Measurements from ENCODE around the gene HTRA2.

HTRA2 gene

DNA sequence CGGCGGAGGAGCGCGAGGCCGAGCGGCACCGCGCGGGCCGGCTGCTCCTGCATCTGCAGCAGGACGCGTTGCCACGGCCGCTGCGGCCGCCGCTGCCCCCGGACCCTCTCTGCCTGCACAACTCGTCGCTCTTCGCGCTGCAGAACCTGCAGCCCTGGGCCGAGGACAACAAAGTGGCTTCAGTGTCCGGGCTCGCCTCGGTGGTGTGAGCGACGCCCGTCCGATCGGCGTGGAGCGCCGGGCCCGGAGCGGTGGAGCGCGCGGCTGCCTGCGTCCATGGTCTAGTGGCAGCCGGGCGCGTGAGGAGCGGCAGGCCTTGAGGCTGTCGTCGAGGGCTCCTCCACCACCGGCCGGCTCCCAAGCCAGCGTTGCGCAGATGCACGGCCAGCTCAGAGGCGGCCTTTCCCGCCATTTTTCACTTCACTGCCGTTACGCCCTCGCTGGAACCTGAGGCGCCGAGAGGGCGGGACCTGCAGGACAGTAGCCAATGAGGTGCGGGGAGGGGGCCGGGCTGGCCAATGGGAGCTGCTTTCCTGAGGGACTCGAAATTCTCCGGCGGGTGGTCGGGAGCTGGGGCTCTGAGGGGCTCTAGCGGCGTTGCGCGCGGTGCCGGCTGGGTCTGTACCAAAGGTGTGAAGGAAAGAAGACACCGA is 13.6 kb upstream of the HTRA2 start:
- peak in 2 of 3 experiments; percentile 51 to 70 for DNase-seq (ENCODE audit: low read depth in 3 of 3)

DNA sequence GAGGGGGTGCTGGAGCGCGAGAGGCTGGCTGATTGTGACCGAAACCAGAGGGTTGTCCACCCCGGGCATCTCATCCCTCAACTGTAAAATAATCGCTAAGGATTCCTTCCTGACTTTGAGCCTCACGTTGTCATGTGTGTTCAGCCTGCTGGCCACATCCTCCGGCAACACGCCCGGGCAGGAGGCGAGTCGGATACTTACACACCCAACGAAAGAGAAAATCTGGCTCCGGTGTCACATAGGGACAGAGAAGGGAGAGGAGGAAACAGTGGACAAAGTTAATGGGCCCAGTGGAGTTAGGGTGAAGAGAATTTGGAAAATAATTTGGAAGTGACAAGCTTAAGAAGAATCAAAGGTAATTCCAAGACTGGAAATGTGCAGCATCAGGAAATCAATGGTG is 13.1 kb upstream of the HTRA2 start:
- DNase-seq (ENCODE audit: low read depth in 3 of 3): no peak

DNA sequence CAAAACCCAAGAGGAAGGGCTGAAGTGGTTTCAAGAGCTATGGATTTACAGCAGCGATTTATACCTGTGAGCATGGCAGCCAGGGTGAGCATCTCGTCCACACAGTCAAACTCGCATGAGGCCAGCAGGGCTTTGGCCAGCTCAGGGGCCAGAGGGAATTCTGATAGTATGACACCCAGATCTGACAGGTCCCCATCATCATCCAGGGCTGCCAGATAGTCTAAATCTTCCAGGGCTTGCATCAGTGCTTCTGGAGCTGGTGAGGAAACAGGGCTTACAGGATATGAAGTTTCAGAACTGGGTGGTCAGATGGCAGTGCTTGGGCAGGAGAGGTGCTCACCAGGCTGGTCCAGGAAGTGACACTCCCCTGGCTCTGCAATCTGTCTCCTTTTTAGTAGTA is 7.2 kb upstream of the HTRA2 start:
- no peak for DNase-seq (ENCODE audit: low read depth in 3 of 3)

DNA sequence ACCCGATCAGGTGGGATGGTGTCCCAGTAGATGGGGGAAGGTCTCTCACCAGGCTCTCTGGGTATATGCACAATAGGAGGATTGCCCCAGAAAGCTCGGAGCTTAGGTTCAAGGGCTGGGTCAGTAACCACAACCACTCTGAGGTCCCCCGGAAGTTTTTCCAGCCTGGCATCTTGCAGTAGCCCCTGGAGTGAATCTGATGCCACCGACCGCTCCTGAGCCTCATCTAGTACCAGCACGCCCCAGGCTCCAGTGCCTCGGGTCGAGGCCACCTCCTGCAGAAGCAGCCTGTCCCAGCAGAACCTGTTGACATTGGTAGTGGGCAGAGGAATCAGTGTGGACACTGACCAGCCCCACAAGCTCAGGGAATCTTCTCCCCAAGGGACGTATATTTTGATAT is 5.7 kb upstream of the HTRA2 start:
- DNase-seq (ENCODE audit: low read depth in 3 of 3): no peak

DNA sequence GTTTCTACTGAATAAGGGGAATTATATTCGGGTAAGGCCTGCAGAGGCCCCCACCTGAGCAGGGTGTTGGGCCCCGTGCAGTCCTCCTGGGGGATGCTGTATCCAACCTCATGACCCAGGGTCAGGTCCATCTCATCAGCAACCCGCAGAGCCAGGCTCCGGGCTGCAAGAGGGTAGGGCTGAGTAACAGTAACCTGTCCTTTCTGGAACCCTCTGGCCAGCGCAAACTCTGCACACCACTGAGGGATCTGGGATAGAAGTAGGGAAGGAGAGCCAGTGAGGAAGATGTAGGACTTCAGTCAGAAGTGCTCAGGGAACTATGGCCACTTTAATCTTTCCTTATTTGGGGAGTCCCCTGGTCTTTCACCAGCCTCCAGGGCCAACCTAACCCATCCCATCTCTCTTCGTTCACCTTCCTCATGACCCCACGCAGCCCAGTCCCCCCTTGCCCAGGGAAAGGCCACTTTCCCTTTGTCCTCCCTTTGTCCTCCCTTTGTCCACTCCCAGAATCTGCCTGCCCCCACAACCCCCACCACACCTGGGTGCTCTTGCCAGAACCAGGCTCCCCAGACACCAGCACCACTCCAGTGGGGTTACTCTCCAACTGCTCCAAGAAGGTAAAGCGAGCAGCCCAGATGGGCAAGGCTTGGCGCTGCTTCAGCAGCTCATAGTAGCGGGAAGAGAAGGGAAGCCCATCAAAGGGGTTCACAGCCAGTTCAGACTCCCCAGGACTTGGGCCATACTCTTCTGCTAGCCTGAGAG is 4.6 kb upstream of the HTRA2 start:
- no peak for DNase-seq (ENCODE audit: low read depth in 3 of 3)

DNA sequence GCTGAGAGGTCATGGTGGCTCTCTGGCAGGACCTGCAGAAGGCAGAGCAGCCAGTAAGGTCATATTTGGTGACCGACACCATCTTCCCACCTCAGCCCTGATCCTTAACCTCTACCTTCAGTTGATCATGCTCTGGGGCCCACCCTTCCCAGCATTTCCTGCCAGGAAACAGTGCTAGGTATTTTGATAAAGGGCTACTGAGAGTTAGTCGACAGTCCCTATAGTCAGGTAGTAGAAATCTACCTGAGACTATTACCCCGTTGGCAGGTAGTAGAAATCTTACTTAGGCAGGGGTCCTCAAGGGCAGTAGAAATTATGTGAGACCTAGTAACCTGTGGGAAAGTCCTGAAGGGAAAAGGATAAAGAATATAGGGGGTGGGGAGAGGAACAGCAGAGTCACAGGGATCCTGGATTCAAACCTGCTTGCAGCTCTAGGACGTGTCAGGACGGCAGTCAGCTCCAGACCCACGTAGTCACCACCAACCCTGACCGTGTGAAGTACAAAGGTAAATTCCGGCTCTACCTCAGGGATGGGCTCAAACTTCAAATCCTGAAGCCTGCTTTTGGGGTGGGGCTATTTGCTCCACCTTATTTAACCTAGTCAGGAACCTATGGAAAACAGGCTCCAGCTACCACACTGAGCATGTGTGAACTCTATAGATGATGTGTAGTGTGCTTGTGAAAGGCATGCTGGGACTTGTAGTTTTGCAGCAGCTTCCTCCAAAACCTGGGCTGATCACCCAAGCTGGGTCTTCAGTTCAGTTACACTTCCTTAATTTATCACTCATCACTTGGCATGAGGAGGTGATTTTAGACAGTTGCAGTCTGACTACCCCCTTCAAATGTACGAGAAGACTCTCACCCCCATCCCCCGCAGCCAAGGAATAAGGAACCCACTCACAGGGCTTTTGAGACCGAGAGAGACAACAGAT is 3.8 kb upstream of the HTRA2 start, which contains the start of gene DQX1:
Gene DQX1, minus strand, starts transcription at position 515 of the 932 bp plus-strand sequence. Its CDS starts 502 bp downstream, at position 13.
- DNase-seq (ENCODE audit: low read depth in 3 of 3): no peak

DNA sequence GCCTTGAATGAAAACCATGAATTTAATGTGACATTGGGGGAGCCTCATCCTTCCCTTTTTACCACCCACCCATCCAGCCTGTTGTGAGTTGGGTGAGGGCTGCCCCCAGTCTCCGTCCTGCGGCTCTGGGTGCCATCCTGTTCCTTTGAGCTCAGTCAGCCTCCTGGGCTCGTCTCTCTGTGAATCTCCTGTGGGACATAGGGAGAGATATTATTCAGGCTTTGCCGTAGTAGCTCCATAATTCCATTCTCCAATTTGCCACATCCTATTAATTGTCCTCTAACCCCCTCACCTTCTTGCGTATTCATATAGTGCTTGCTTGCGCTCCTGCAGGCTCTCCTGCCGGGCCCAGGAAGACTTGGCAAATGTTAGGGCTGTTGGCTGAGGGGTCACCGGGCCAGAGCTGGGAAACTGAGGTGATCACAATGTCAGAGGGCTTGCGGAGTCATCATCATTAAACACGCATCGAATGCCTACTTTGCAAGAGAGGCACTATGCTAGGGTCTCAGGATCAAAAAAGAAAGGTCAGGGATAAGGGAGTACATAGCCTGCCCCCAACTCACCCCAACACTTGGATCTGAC is 3.0 kb upstream of the HTRA2 start:
- no peak for DNase-seq (ENCODE audit: low read depth in 3 of 3)

DNA sequence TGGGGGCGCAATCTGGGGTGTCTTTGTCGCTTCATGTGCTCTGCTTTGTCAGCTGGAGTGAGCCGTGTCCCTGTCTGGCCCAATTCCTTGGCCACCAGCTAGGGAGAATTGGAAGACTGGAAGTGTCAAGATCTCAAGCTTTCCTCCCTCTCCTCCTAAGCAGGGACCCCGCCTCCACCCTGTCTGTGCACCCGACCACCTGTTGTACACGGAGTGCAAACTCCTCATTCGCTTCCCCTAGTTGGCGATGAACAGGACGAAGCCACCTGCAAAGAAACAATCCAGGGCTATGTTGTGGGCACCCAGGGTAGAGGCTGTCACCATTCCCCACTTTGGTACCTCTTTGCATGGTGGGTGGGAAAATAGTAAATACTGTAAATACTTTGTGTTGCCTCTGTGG is 2.0 kb upstream of the HTRA2 start:
- DNase-seq (ENCODE audit: low read depth in 3 of 3): no peak

DNA sequence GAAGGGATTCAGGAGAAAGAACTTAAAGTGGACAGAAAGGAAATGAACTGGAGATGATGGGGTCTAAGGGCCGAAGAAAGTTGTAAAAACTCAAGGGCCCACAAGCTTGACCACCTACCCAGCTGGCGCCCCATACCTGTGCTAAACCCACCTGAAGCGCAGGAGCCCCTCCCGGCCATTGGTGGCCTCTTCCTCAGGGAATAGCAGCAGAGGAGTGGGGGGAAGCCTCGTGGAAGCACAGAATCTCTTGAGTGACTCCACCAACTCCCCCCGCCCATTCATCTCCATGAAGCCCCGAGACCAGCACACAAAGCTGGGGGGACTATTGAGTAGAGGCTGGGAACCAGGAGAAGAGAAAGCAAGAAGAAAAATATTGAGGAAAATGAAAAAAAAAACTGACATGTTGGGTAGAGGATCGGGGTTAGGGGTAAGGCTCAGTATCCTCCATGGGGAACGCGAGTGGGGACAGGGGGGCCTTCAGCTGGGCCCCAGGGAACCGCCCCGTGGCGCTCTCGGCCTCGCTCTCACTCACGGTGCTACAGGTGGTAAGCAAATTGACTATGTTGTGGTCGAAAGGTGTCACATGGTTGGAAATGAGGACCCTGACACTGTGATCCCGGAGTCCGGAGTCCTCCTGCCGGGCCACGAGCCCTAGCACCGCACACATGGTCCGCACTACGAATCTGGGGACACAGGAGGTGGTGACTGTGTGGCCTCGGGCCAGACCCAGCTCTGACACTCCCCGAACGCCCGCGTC is 955 bp upstream of the HTRA2 start:
- no peak for DNase-seq (ENCODE audit: low read depth in 3 of 3)

DNA sequence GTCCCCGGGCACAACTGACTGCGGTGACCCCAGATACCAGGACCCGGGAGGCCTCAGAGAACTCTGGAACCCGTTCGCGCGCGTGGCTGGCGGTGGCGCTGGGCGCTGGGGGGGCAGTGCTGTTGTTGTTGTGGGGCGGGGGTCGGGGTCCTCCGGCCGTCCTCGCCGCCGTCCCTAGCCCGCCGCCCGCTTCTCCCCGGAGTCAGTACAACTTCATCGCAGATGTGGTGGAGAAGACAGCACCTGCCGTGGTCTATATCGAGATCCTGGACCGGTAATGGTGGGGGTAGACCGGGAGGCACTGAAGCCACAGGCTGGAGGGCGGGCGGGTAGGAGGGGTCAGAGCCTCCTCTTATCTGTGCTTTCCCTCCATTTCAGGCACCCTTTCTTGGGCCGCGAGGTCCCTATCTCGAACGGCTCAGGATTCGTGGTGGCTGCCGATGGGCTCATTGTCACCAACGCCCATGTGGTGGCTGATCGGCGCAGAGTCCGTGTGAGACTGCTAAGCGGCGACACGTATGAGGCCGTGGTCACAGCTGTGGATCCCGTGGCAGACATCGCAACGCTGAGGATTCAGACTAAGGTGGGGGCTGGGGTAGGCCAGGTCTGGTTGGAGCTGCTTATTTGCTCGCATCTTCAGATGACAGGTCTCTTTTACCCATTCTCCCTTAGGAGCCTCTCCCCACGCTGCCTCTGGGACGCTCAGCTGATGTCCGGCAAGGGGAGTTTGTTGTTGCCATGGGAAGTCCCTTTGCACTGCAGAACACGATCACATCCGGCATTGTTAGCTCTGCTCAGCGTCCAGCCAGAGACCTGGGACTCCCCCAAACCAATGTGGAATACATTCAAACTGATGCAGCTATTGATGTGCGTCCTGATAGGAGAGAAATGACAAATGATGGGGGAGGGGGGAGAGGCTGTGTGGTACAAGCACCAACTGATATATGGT is 780 bp downstream of the HTRA2 start:
- no peak for DNase-seq (ENCODE audit: low read depth in 3 of 3)

DNA sequence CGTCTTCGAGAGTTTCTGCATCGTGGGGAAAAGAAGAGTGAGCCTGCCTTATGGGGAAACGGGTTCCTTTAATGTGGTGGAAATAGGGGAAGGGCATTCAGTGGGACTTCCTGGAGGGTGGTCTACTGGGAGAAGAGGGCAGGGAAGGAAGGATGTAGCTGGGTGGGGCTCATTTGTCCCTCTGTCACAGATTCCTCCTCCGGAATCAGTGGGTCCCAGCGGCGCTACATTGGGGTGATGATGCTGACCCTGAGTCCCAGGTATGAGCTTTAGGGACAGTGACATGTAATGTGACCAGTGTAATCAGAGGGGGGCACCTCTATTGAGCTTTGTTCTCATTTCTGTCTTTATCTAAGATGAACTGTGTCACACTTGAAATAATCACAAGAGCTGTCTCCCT is 1.9 kb downstream of the HTRA2 start:
- DNase-seq (ENCODE audit: low read depth in 3 of 3): no peak

DNA sequence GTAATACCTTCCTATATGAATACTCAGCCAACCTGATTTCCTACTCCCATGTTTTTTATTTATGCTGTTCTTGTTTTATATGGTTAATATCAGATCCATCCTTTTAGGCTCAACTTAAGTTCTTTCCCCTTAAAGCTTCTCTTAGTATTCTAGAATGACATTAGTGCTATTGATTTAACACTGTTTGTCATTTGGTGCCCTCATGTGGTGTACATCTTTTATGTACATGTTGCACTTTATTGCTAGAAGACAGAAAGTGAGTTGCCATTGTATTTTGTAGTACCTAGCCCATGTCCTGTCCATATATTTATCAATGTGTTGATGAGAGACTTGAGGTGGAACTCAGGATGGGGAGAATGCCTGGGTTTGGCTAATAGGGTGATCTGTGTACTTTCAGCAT is 2.5 kb downstream of the HTRA2 start:
- DNase-seq (ENCODE audit: low read depth in 3 of 3): no peak

DNA sequence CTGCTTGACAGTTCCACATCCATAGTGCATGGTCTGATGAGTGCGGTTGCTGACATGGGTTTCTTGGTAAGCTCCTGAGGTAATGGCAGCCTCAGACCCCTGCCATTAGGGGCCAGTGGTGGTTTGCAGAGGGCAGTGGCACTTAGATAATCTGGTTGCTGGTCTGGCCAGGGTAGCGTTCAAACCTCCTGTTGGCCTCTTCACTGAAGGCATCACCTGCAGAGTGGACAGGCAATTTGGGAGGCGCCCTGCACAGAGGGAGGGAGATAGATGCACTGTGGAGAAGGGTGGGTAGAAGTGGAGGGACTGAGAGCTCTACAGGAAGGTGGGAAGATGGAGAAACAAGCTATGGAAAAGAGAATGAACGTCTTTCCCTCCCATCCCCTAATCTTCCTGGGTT is 3.7 kb downstream of the HTRA2 start:
- DNase-seq (ENCODE audit: low read depth in 3 of 3): no peak

DNA sequence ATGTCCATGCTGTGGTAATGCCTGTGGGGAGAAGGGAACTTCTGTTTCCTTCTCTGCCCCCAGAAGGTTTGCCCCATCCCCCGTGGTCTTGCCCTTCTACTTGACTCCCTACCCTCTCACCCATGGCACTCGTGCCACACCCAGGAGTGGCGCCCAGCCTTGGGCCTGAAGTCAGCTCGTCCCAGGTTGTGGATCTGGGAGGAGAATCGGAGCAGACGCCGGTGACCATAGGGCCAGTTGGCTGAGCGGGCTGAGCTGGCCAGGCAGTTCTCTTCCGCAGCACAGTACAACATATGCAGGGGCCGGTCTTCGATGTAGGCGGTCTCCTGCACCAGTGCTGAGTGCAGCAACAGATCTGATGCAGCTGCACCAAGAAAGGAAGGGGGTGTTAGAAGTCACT is 4.7 kb downstream of the HTRA2 start:
- no peak for DNase-seq (ENCODE audit: low read depth in 3 of 3)

DNA sequence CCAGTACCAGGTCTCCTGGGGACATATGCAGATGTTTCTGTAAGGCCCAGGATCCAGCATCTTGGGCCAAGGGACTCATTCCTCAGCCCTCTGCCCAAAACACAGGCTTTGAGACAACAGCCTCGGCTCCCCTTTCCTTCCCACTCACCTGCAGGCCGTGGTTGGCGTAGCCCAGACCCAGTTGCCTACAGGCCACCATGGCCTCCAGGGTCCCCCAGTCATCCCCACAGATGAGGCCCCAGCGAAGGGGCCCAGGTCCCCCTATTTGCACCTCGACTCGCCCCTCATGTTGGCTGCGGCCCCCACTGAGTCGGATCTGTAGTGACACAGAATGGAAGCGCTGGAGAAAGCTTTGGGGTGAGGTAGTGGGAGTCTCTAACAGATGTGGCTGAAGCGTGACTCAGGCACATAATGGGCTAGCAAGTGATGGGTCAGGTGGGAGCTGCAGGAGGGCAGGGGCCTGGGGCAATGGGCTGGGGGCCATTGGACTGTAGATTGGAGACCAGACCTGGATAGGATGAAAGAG is 5.8 kb downstream of the HTRA2 start:
- no peak for DNase-seq (ENCODE audit: low read depth in 3 of 3)

DNA sequence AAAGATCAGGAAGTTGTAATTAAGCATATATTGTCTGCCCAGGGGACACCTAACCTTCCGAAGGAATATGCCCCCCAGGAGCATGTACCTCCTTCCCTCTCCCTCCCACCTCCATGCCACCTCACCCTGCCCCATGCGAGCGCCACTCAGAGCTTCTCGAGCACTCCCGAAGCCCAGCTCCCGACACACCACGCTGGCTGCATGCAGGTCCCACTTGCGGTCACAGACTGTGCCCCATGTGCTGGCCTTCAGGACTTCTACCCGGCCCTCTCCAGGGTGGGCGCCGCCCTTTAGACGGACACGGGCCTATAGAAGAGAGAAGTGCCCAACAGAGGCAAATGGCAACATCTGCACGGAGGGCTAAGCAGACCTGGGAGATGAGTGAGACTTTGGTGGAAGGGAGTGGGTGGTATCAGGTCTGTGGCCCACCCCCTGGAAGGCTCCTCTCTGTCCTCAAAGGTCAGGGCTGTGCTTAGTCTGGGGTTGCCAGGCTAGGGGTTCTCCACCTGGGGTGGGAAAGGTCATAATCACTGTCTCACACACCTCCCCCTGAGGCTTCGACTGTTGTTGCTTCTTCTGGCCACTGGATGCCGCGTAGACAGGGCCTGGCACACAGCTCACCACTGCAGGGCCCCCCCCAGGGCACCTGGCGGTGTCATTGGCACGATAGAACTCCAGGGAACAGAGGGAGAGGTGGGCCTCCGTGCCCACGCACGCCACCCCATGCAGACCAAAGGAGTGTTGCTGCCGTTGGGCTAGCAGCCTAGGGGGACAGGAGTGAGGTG is 6.6 kb downstream of the HTRA2 start:
- DNase-seq (ENCODE audit: low read depth in 3 of 3): no peak

DNA sequence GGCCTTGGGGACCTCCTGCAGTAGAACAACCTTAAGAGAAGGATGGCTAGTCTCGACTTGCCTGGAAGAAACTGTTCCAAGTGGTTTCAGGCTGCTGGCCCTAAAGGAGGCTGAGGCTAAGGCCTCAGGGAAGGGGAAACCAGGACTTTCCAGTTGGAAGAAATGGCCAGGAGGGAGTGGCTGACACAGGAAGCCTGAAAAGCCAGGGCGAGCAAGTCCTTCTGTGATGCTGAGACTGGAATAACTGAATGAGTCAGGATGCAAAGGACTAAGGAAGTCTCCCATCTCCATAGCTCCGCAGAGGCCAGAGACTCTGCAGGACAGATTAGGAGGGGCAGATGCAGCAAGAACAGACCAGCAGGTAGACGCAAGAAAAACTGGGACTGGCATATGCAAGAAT is 7.4 kb downstream of the HTRA2 start:
- no peak for DNase-seq (ENCODE audit: low read depth in 3 of 3)

DNA sequence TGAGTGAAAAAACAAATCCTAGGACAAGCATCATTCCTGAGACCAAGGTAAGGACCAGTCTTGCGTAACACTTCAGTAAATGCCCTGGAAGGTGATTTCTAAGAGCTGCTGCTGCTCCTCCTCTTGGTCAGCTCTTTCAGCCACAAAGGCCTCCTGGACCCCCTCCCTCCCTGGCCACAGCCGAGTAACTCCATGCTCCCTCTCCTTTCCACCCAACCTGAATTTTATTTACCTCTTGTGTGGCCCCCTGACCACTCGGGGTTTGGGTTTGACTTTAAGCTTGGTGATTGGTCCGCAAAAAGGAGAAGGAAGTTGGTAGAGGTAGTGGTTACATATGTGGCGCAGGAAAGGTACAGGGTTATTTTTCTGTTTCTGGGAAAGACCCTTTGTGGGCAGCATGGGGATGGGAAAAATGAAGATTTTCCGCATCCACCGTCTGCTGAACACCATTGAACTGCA is 9.2 kb downstream of the HTRA2 start:
- no peak for DNase-seq (ENCODE audit: low read depth in 3 of 3)

DNA sequence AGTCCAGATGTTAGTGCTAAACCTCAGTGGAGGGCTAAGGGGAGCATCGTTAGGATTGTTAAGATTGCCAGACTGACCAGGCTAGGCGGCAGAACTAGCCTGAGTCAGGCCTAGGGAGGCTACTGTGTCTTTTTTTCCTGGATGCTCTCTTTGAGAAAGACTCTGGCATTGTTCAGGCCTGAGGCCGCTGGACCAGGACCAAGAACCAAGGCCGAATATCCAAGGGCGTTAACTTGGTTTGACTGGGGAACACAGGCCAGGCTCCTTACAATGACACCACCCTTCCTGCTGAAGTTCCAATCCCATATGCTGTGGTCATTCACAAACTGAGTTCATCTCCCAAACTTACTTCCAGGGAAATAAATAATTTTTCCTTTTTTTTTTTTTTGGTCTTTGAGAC is 10.6 kb downstream of the HTRA2 start:
- no peak for DNase-seq (ENCODE audit: low read depth in 3 of 3)
